Measurements from ENCODE around the gene USP36.

- TF ChIP-seq CTCF (IDR thresholded peaks at IDR 0.05; ENCODE audit: low read depth, low read length, poor library complexity, severe bottlenecking) (no peak), EZH2phosphoT487 (IDR thresholded peaks at IDR 0.05; ENCODE audit: borderline replicate concordance, low read length) (no peak)
Observed at GRCh38 chr17:78812855-78813254, 27.8 kb downstream of the USP36 start.
